H1 (cell line): ENCODE data around the gene MS4A5. TPM values are rescaled to one million over a fixed set of nuclear protein-coding genes. Genes with fewer than 3 reads are reported as not detected.

ENCODE experiments used
- CTCF ChIA-PET: fragments of 300-600 bp; sonication (Branson Sonifier 250); formaldehyde crosslinking; loops from one replicate; lab custom pipeline; 2021; ENCODE audit not compliant: partially characterized antibody; lab: Charles Lee
- POLR2A ChIA-PET: fragments of 300-600 bp; sonication (Branson Sonifier 250); formaldehyde crosslinking; loops from one replicate; lab custom pipeline; 2021; ENCODE audit warnings: inconsistent platforms; ENCODE audit not compliant: partially characterized antibody; lab: Charles Lee
- DNase-seq, 2 experiments: peaks; one replicate each; pipeline versions ENCODE4 v3.0.0 to v3.0.0-alpha.2; 2010 to 2022; ENCODE audit warnings: low spot score in 2 of 2, low read depth in 1 of 2, mixed read lengths in 1 of 2
- FAIRE-seq: peaks from 2 replicates; lab custom pipeline; 2011; peaks lifted over from hg19 to GRCh38; lab: Jason Lieb, UNC
- H2AFZ ChIP-seq: 2 replicates; pipeline ENCODE4 v1.8.1; 2012; ENCODE audit warnings: low read length, inconsistent platforms
- H2AK5ac ChIP-seq: 2 replicates; pipeline ENCODE4 v1.6.1; 2013; ENCODE audit warnings: low read depth, low read length
- H2BK120ac ChIP-seq: replicated peaks from 2 replicates; pipeline ENCODE3; 2013; ENCODE audit warnings: low read depth, low read length, inconsistent platforms
- H2BK12ac ChIP-seq: 2 replicates; pipeline ENCODE4 v1.6.1; 2013; ENCODE audit warnings: low read depth, low read length
- H2BK15ac ChIP-seq: 2 replicates; pipeline ENCODE4 v1.6.1; 2013; ENCODE audit warnings: low read length
- H2BK20ac ChIP-seq: 2 replicates; pipeline ENCODE4 v1.6.1; 2013; ENCODE audit warnings: low read length
- H2BK5ac ChIP-seq: 2 replicates; pipeline ENCODE4 v1.6.1; 2013; ENCODE audit warnings: low read depth, low read length
- H3K14ac ChIP-seq: 2 replicates; pipeline ENCODE4 v1.6.1; 2013; ENCODE audit warnings: inconsistent platforms; ENCODE audit not compliant: insufficient read length
- H3K18ac ChIP-seq: 2 replicates; pipeline ENCODE4 v1.6.1; 2013; ENCODE audit warnings: low read length; ENCODE audit errors: extremely low read depth
- H3K23ac ChIP-seq: 2 replicates; pipeline ENCODE4 v1.6.1; 2013; ENCODE audit warnings: inconsistent platforms; ENCODE audit not compliant: insufficient read length
- H3K23me2 ChIP-seq: 2 replicates; pipeline ENCODE4 v1.6.1; 2013; ENCODE audit warnings: low read depth, low read length
- H3K27ac ChIP-seq: 2 replicates; pipeline ENCODE4 v1.6.1; 2011; ENCODE audit warnings: low read depth, low read length, inconsistent platforms
- H3K27me3 ChIP-seq, 4 experiments: replicated peaks in 1 of 4; 1 replicate in 1 of 4; 2 replicates in 3 of 4; pipeline versions ENCODE4 v1.6.1 to v1.8.1; 2011 to 2013; ENCODE audit warnings: low read length in 3 of 4, mild to moderate bottlenecking in 3 of 4, inconsistent platforms in 2 of 4, mixed read lengths in 2 of 4, moderate library complexity in 1 of 4; ENCODE audit not compliant: control insufficient read depth in 3 of 4, insufficient read depth in 3 of 4; ENCODE audit errors: extremely low read depth in 1 of 4
- H3K36me3 ChIP-seq, 4 experiments: 2 replicates each; pipeline versions ENCODE4 v1.6.1 to v1.8.1; 2011 to 2013; ENCODE audit warnings: mild to moderate bottlenecking in 4 of 4, low read length in 3 of 4, moderate library complexity in 2 of 4, control low read depth in 1 of 4, inconsistent platforms in 1 of 4; ENCODE audit not compliant: insufficient read depth in 4 of 4, control insufficient read depth in 2 of 4
- H3K4ac ChIP-seq: replicated peaks from 2 replicates; pipeline ENCODE3; 2013; ENCODE audit warnings: low read length, low read depth, mixed read lengths, inconsistent platforms; ENCODE audit not compliant: insufficient read length
- H3K4me1 ChIP-seq, 4 experiments: replicated peaks in 1 of 4; 1 replicate in 1 of 4; 2 replicates in 3 of 4; pipeline versions ENCODE4 v1.6.1 to v1.8.1; 2011 to 2013; ENCODE audit warnings: low read length in 3 of 4, inconsistent platforms in 2 of 4, mixed read lengths in 1 of 4; ENCODE audit not compliant: insufficient read depth in 4 of 4, control insufficient read depth in 3 of 4
- H3K4me2 ChIP-seq, 2 experiments: 2 replicates each; pipeline versions ENCODE4 v1.6.1 to v1.8.1; 2011 to 2013; ENCODE audit warnings: low read depth in 2 of 2, low read length in 2 of 2, control low read depth in 1 of 2, inconsistent platforms in 1 of 2, mild to moderate bottlenecking in 1 of 2; ENCODE audit not compliant: insufficient read depth in 1 of 2
- H3K4me3 ChIP-seq, 4 experiments: fragments of 200-600, 300-600 bp in 1 of 4; sonication (generic), shearing (Covaris generic), sonication (Bioruptor Twin) in 1 of 4; 2 replicates each; pipeline versions ENCODE4 v1.5.1 to v1.8.1; 2011 to 2016; ENCODE audit warnings: low read length in 4 of 4, low read depth in 3 of 4, control low read depth in 2 of 4, inconsistent platforms in 2 of 4, mild to moderate bottlenecking in 2 of 4, mixed read lengths in 1 of 4, moderate library complexity in 1 of 4; ENCODE audit not compliant: insufficient read depth in 2 of 4; ENCODE audit errors: extremely low read depth in 1 of 4
- H3K56ac ChIP-seq: replicated peaks from 2 replicates; pipeline ENCODE3; 2013; ENCODE audit warnings: low read depth, mild to moderate bottlenecking, mixed read lengths, low read length, inconsistent platforms; ENCODE audit not compliant: insufficient read length
- H3K79me1 ChIP-seq: 2 replicates; pipeline ENCODE4 v1.6.1; 2013; ENCODE audit warnings: low read depth, low read length, control low read depth
- H3K79me2 ChIP-seq, 2 experiments: 2 replicates each; pipeline versions ENCODE4 v1.6.1 to v1.8.1; 2012 to 2013; ENCODE audit warnings: low read length in 2 of 2, mild to moderate bottlenecking in 2 of 2, inconsistent platforms in 1 of 2; ENCODE audit not compliant: insufficient read depth in 2 of 2, control insufficient read depth in 1 of 2
- H3K9ac ChIP-seq, 4 experiments: replicated peaks in 1 of 4; 1 replicate in 1 of 4; 2 replicates in 3 of 4; pipeline versions ENCODE4 v1.6.1 to v1.8.1; 2011 to 2013; ENCODE audit warnings: low read depth in 3 of 4, low read length in 3 of 4, control low read depth in 2 of 4, mild to moderate bottlenecking in 2 of 4, moderate library complexity in 2 of 4, inconsistent platforms in 1 of 4; ENCODE audit errors: extremely low read depth in 1 of 4
- H3K9me3 ChIP-seq, 2 experiments: 2 replicates each; pipeline versions ENCODE4 v1.6.1 to v1.8.1; 2012 to 2013; ENCODE audit warnings: mild to moderate bottlenecking in 2 of 2, moderate library complexity in 2 of 2, control low read depth in 1 of 2, inconsistent platforms in 1 of 2, low read depth in 1 of 2, low read length in 1 of 2, mixed read lengths in 1 of 2; ENCODE audit not compliant: insufficient read depth in 2 of 2
- H4K20me1 ChIP-seq, 2 experiments: replicated peaks in 1 of 2; 2 replicates each; pipeline versions ENCODE3 to v1.8.1; 2011 to 2013; ENCODE audit warnings: inconsistent platforms in 2 of 2, low read length in 2 of 2, mild to moderate bottlenecking in 1 of 2; ENCODE audit not compliant: insufficient read depth in 2 of 2, control insufficient read depth in 1 of 2
- H4K5ac ChIP-seq: 2 replicates; pipeline ENCODE4 v1.6.1; 2013; ENCODE audit warnings: low read length, low read depth, mixed read lengths, inconsistent platforms; ENCODE audit not compliant: insufficient read length
- H4K8ac ChIP-seq: 2 replicates; pipeline ENCODE4 v1.8.0; 2013; ENCODE audit warnings: mild to moderate bottlenecking, moderate library complexity, low read length, inconsistent platforms; ENCODE audit not compliant: insufficient read depth; ENCODE audit errors: extremely low read depth
- H4K91ac ChIP-seq: replicated peaks from 2 replicates; pipeline ENCODE3; 2013; ENCODE audit warnings: low read length, mixed read lengths, inconsistent platforms; ENCODE audit not compliant: insufficient read length
- BCL11A ChIP-seq, 2 experiments: IDR thresholded peaks; one replicate each; pipeline ENCODE4 v1.6.1; 2011; ENCODE audit warnings: low read depth in 2 of 2, low read length in 2 of 2, mild to moderate bottlenecking in 2 of 2
- CBX5 ChIP-seq: fragments of 300-800, 300-1000 bp; sonication (generic); IDR thresholded peaks from 2 replicates; pipeline ENCODE4 v1.7.1; 2016; ENCODE audit warnings: antibody characterized with exemption, low read length, low read depth
- CBX8 ChIP-seq: fragments of 300-800, 300-1000 bp; sonication (generic); IDR thresholded peaks from 2 replicates; pipeline ENCODE4 v1.7.1; 2016; ENCODE audit warnings: low read depth, low read length, borderline replicate concordance
- EGR1 ChIP-seq: IDR thresholded peaks from 2 replicates; pipeline ENCODE4 v1.6.1; 2011; ENCODE audit warnings: low read depth, low read length, borderline replicate concordance
- HDAC2 ChIP-seq, 2 experiments: fragments of 300-600 bp in 1 of 2; sonication (generic) in 1 of 2; IDR thresholded peaks; 2 replicates each; pipeline ENCODE4 v1.6.1; 2011 to 2012; ENCODE audit warnings: low read depth in 2 of 2, low read length in 2 of 2, mild to moderate bottlenecking in 2 of 2, moderate library complexity in 2 of 2, borderline replicate concordance in 1 of 2, inconsistent platforms in 1 of 2
- KDM5A ChIP-seq: fragments of 200-600 bp; IDR thresholded peaks from 2 replicates; pipeline ENCODE4 v1.7.1; 2012; ENCODE audit warnings: mild to moderate bottlenecking, low read length, inconsistent platforms, mixed read lengths
- NANOG ChIP-seq: IDR thresholded peaks from 2 replicates; pipeline ENCODE4 v1.6.1; 2011; ENCODE audit warnings: low read length, low read depth, mild to moderate bottlenecking, inconsistent platforms; ENCODE audit not compliant: insufficient read depth, poor library complexity, severe bottlenecking
- PHF8 ChIP-seq: fragments of 200-600 bp; sonication (generic); conservative IDR thresholded peaks from 2 replicates; pipeline ENCODE4 v1.7.1; 2012; ENCODE audit warnings: low read depth, mild to moderate bottlenecking, inconsistent platforms, low read length, moderate library complexity
- RBBP5 ChIP-seq: IDR thresholded peaks from 2 replicates; pipeline ENCODE4 v1.7.1; 2012; ENCODE audit warnings: low read depth, mild to moderate bottlenecking, inconsistent platforms, low read length, moderate library complexity, borderline replicate concordance
- RXRA ChIP-seq: IDR thresholded peaks from 2 replicates; pipeline ENCODE4 v1.6.1; 2011; ENCODE audit warnings: low read depth, mild to moderate bottlenecking, low read length, moderate library complexity; ENCODE audit not compliant: insufficient read depth
- SIRT6 ChIP-seq: IDR thresholded peaks from one replicate; pipeline ENCODE4 v1.7.1; 2012; ENCODE audit warnings: low read length, inconsistent platforms
- SIX5 ChIP-seq: IDR thresholded peaks from 2 replicates; pipeline ENCODE4 v1.6.1; 2011; ENCODE audit warnings: mild to moderate bottlenecking, low read depth, low read length
- TAF1 ChIP-seq: IDR thresholded peaks from 2 replicates; pipeline ENCODE4 v1.6.1; 2011; ENCODE audit warnings: mild to moderate bottlenecking, low read depth, low read length
- WGBS, 2 experiments: shearing (Covaris generic) in 1 of 2; methylation state at CpG; one replicate each; pipeline versions ENCODE4 v1.1.6 to v1.1.7; 2013 to 2015; ENCODE audit warnings: low lambda C conversion rate in 2 of 2, mixed read lengths in 2 of 2, inconsistent platforms in 1 of 2, low coverage in 1 of 2, missing lambda C conversion rate in 1 of 2; ENCODE audit not compliant: insufficient replicate concordance in 2 of 2, insufficient coverage in 1 of 2, insufficient read length in 1 of 2; ENCODE audit errors: extremely low coverage in 1 of 2, missing lambda C conversion rate in 1 of 2; 5-methylcytosine and 5-hydroxymethylcytosine counted together
- polyA plus RNA-seq, 7 experiments: library from polyadenylated mRNA; depleted of rRNA in 3 of 7; stranded (reverse) in 5 of 7; unstranded in 2 of 7; fragments of >200 nt in 5 of 7; fragments of 200-250 nt in 2 of 7; gene quantifications; 1 replicate in 5 of 7; 2 replicates in 1 of 7; 4 replicates in 1 of 7; pipeline versions ENCODE4 v1.2.1 to v1.2.3, GENCODE V29; 2011 to 2013; ENCODE audit warnings: missing spikeins in 2 of 7, mixed read lengths in 2 of 7
- total RNA-seq: library from RNA; stranded (reverse); fragmentation: NEBNext Ultra II Directional; extraction: Animal tissue kit (Norgen Biotek cat#: 25700); gene quantifications from 2 replicates; pipeline ENCODE4 v1.2.1, GENCODE V29; 2021
- TF ChIP-seq, protein P1 (sequence below): IDR thresholded peaks from 2 replicates; pipeline ENCODE4 v1.6.1; 2012; ENCODE audit warnings: inconsistent platforms

The MS4A5 gene
- total and polyA plus RNA-seq, 2 of the 8 experiments (the other 6 are each of a cell fraction or from before 2014, with no cell fraction given), result not detected

GRCh38 chr11:60396799-60397198, 32.6 kb upstream of the MS4A5 start:
- H2BK20ac ChIP-seq, result no peak overlapping the region
- no peaks in the 10 kb centered on the region for H3K9me3 ChIP-seq
- no peak overlapping the region for H3K4ac ChIP-seq
- WGBS, 2 experiments, result 53% methylated on average over 1 of the region's 1 CpG; no CpG with 5 or more reads in 1 of the 2 experiments
- no peak overlapping the region for H4K5ac ChIP-seq
- H3K79me1 ChIP-seq, result no peaks in the 10 kb centered on the region
- H3K18ac ChIP-seq, result no peak overlapping the region
- no peak for DNase-seq
- no peak overlapping the region for H3K4me2 ChIP-seq
- H4K20me1 ChIP-seq, result no peaks in the 10 kb centered on the region
- no peaks in the 10 kb centered on the region for H3K36me3 ChIP-seq
- no peak overlapping the region for H3K14ac ChIP-seq
- no peak overlapping the region for H2BK12ac ChIP-seq
- no peak overlapping the region for H2AK5ac ChIP-seq
- no peak overlapping the region for H4K91ac ChIP-seq
- H3K4me3 ChIP-seq, result no peak overlapping the region
- no peaks in the 10 kb centered on the region for H3K23me2 ChIP-seq
- no peak overlapping the region for H4K8ac ChIP-seq
- H3K27me3 ChIP-seq, result no peaks in the 10 kb centered on the region
- H2AFZ ChIP-seq, result no peak overlapping the region
- POLR2A ChIA-PET, result no interaction called here
- CTCF ChIA-PET, result interaction anchor here (1.1 to 2.3 kb wide), 7 partner anchors 29 to 217 kb away, joined by 3 to 11 read pairs (median 3); no protein-coding TSS in a partner anchor
- H3K79me2 ChIP-seq, result no peaks in the 10 kb centered on the region
- H3K9ac ChIP-seq, result no peak overlapping the region
- H3K23ac ChIP-seq, result no peak overlapping the region
- H3K56ac ChIP-seq, result no peak overlapping the region
- no peak overlapping the region for H3K27ac ChIP-seq
- H2BK5ac ChIP-seq, result no peak overlapping the region
- FAIRE-seq, result no peak
- no peak overlapping the region for H2BK120ac ChIP-seq
- H3K4me1 ChIP-seq, result 0 out of 7 replicates have a peak, but pooled peaks cover 0 to 2% (median 0%) of the 10 kb centered on the region in 4 experiments
- no peak overlapping the region for H2BK15ac ChIP-seq
- TF ChIP-seq CBX8 (no peak), NANOG (no peak), TAF1 (no peak), KDM5A (no peak), SIX5 (no peak), BCL11A (IDR thresholded peaks at IDR 0.05; ENCODE audit: low read depth in 2 of 2, low read length in 2 of 2) (no peak), EGR1 (no peak), CBX5 (no peak), RXRA (no peak), HDAC2 (IDR thresholded peaks at IDR 0.05; ENCODE audit: borderline replicate concordance in 1 of 2, low read depth in 2 of 2, low read length in 2 of 2) (no peak), RBBP5 (no peak), PHF8 (no peak), SIRT6 (no peak)
- TF ChIP-seq, protein P1, sequence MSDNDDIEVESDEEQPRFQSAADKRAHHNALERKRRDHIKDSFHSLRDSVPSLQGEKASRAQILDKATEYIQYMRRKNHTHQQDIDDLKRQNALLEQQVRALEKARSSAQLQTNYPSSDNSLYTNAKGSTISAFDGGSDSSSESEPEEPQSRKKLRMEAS, result no peak
